ENCODE measurements around the gene FBH1. TPM values are rescaled to one million over a fixed set of nuclear protein-coding genes. Genes with fewer than 3 reads are reported as not detected.

Gene FBH1
- total RNA-seq (2021; ENCODE audit: unreplicated experiment) (50.5 TPM), Bru-seq, nascent RNA (percentile 71 among the genes with signal in this experiment), BruChase-seq, experiment 1, labeled RNA remaining after a 2-hour chase (percentile 88 among the genes with signal in this experiment), BruChase-seq, experiment 2, labeled RNA remaining after a 6-hour chase (percentile 84 among the genes with signal in this experiment)
- 44.0 TPM for polyA plus RNA-seq (2012; ENCODE audit: insufficient read length)
- long read RNA-seq, transcript FBH1-201 (21 exons, 3,560 nt) = major isoform, 52 of 125 reads
- long read RNA-seq, partial matches to known transcripts = 37 of 125 reads
- long read RNA-seq, other reads (novel, unspliced or antisense) = 35 of 125 reads

DNA sequence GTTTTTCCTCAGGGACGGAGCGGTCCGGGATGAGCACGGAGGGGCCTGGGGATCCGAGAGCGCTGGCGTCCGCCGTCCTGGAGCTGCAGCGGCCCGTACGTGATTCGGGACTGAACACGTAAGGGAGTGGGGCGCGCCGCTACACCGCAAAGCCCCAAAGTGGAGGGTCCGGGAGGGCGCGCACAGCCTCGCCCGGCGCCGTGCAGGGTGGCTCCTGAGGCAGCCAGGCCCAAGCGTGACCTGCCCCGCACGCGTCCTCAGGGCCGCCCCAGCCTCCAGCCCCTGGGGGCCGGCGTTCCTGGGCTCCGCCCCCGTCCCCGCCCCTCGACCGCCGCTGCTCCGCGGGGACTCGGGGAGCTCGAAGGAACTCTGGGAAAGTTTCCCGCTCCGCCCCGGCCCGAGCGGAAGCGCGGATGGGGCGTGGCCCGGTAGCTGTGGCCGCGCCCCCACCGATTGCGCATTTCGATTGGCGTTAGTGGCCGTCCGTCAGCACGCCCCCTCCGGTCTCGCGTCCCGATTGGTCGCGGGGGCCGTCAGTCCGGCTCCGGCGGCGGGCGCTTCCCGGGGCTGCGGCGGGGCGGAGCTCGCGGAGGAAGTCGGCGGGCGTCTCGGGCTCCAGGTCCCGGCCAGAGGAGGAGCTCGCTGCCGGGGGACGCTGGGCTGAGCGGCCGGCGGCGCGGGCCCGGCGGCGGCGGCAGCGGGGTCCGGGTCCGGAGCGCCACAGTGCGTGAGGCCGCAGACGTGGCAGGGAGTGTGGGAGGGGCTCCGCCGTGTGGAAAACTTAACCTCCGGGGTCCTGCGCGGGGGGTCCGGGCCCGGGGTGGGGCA is at the start of gene FBH1, which contains the start of gene ANKRD16:
Gene FBH1 (plus strand): TSS at position 620 of the 828 bp plus-strand sequence. CDS start 103 bp downstream, at position 723.
Gene ANKRD16 (minus strand): TSS at position 270 of the 828 bp plus-strand sequence. CDS start 539 bp downstream, outside the sequence.
- peak; percentile 66 for DNase-seq (ENCODE audit: low read depth, low spot score)
- Histone ChIP-seq H3K36me3 (ENCODE audit: control insufficient read depth, insufficient read depth, low read length) (peaks cover 4% of the 10 kb centered on the region), H3K27me3 (ENCODE audit: control insufficient read depth, insufficient read depth, low read length) (no peaks in the 10 kb centered on the region), H3K27ac (ENCODE audit: low read length) (peak within 1 kb of the TSS; percentile 69), H3K9me3 (ENCODE audit: control insufficient read depth, insufficient read depth, low read depth, low read length) (no peaks in the 10 kb centered on the region), H3K4me1 (ENCODE audit: control insufficient read depth, insufficient read depth, low read length) (peaks cover 3% of the 10 kb centered on the region; the same call in 1 of the 2 replicates), H3K4me3 (ENCODE audit: low read depth in 2 of 2, low read length in 2 of 2) (peak within 1 kb of the TSS; percentile 72 to 77)
- intact Hi-C loops (cut with micrococcal nuclease; ENCODE audit: unreplicated experiment) (no loop called here), in situ Hi-C loops (cut with HindIII; ENCODE audit: low pct_unique_long_range_greater_than_20kb, low sequenced_read_pairs) (no loop called here)
- peak; percentile 96 for ATAC-seq
- no TSS peak for BruUV-seq (replicated peaks)
- ChIA-PET POLR2A (interaction anchor here (0.6 to 0.9 kb wide), 3 partner anchors 11 to 883 kb away, joined by 3 to 6 read pairs (median 6); no protein-coding TSS in a partner anchor), CTCF (no interaction called here)
- TF ChIP-seq SIN3A (IDR thresholded peaks at IDR 0.05; ENCODE audit: borderline replicate concordance, insufficient read depth, low read depth, low read length) = no peak
- no peak for TF ChIP-seq TCF7L2 (IDR thresholded peaks at IDR 0.05; ENCODE audit: low read depth, low read length)
- peak; percentile 14; the same call in 1 of the 2 replicates for TF ChIP-seq POLR2AphosphoS5 (IDR thresholded peaks at IDR 0.05; ENCODE audit: low read depth, low read length)
- TF ChIP-seq, protein P1, sequence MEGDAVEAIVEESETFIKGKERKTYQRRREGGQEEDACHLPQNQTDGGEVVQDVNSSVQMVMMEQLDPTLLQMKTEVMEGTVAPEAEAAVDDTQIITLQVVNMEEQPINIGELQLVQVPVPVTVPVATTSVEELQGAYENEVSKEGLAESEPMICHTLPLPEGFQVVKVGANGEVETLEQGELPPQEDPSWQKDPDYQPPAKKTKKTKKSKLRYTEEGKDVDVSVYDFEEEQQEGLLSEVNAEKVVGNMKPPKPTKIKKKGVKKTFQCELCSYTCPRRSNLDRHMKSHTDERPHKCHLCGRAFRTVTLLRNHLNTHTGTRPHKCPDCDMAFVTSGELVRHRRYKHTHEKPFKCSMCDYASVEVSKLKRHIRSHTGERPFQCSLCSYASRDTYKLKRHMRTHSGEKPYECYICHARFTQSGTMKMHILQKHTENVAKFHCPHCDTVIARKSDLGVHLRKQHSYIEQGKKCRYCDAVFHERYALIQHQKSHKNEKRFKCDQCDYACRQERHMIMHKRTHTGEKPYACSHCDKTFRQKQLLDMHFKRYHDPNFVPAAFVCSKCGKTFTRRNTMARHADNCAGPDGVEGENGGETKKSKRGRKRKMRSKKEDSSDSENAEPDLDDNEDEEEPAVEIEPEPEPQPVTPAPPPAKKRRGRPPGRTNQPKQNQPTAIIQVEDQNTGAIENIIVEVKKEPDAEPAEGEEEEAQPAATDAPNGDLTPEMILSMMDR (IDR thresholded peaks at IDR 0.05) = no peak

DNA sequence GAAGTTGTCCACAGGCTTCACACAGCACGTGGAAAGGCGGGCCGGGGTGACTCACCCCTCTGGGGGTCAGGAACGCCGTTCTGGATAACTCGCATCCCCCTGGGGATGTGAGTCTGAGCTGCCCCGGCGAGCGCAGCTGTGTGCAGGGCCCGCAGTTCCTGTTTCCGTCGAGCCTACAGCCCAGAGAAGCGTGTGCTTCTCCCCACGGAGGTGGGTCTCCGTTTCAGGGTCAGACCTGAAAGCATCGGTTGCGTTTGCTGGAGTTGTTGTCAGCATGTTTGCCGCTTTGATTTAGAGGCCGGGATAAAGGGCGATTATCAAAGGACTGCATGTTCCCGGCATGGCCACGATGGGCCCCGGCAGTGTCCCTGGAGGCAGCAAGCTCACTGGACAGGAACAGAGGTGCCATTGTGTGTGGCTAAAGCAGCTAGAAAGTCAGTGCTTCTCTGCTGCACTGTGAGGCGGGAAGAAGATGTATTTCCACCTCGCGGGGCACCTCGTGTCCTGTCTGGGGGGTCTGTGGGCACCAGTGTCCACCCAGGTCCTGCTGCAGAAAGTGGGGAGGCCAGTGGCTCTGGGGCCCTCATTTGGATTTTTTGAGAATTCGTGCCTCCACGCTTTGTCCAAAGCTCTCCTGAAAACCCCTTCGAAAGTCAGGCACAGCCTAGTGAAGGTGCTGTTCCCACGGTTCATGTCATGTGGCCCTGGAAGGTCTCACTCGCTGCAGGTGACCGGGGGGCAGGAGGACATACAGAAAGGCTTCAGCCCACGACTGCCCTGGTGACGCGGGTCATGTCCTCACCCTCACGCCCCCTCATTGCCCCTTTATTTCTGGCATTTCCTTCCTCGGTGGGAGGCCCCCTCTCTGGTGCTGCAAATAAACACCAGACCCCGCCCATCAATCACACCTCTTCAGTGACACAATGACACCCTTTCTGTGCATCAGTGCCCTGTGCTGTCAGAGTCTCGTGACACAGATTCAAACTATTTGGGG is 49.4 kb upstream of the FBH1 start:
- Histone ChIP-seq H3K9me3 (ENCODE audit: control insufficient read depth, insufficient read depth, low read depth, low read length) (no peaks in the 10 kb centered on the region), H3K36me3 (ENCODE audit: control insufficient read depth, insufficient read depth, low read length) (no peaks in the 10 kb centered on the region), H3K27me3 (ENCODE audit: control insufficient read depth, insufficient read depth, low read length) (no peaks in the 10 kb centered on the region), H3K4me1 (ENCODE audit: control insufficient read depth, insufficient read depth, low read length) (0 out of 2 replicates have a peak, but pooled peaks cover 3% of the 10 kb centered on the region), H3K4me3 (ENCODE audit: low read depth in 2 of 2, low read length in 2 of 2) (no peak overlapping the region), H3K27ac (ENCODE audit: low read length) (no peak overlapping the region)
- intact Hi-C loops (cut with micrococcal nuclease; ENCODE audit: unreplicated experiment) = no loop called here
- TF ChIP-seq, protein P1 (IDR thresholded peaks at IDR 0.05) = no peak
- TF ChIP-seq, protein P2, sequence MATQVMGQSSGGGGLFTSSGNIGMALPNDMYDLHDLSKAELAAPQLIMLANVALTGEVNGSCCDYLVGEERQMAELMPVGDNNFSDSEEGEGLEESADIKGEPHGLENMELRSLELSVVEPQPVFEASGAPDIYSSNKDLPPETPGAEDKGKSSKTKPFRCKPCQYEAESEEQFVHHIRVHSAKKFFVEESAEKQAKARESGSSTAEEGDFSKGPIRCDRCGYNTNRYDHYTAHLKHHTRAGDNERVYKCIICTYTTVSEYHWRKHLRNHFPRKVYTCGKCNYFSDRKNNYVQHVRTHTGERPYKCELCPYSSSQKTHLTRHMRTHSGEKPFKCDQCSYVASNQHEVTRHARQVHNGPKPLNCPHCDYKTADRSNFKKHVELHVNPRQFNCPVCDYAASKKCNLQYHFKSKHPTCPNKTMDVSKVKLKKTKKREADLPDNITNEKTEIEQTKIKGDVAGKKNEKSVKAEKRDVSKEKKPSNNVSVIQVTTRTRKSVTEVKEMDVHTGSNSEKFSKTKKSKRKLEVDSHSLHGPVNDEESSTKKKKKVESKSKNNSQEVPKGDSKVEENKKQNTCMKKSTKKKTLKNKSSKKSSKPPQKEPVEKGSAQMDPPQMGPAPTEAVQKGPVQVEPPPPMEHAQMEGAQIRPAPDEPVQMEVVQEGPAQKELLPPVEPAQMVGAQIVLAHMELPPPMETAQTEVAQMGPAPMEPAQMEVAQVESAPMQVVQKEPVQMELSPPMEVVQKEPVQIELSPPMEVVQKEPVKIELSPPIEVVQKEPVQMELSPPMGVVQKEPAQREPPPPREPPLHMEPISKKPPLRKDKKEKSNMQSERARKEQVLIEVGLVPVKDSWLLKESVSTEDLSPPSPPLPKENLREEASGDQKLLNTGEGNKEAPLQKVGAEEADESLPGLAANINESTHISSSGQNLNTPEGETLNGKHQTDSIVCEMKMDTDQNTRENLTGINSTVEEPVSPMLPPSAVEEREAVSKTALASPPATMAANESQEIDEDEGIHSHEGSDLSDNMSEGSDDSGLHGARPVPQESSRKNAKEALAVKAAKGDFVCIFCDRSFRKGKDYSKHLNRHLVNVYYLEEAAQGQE (IDR thresholded peaks at IDR 0.05; ENCODE audit: insufficient read depth in 1 of 2, low read depth in 2 of 2, low read length in 1 of 2) = no peak
- TF ChIP-seq TCF7L2 (IDR thresholded peaks at IDR 0.05; ENCODE audit: low read depth, low read length) (no peak), SIN3A (IDR thresholded peaks at IDR 0.05; ENCODE audit: borderline replicate concordance, insufficient read depth, low read depth, low read length) (no peak), POLR2AphosphoS5 (IDR thresholded peaks at IDR 0.05; ENCODE audit: low read depth, low read length) (no peak)
- ATAC-seq = peak; percentile 75; the same call in 1 of the 2 replicates
- ChIA-PET POLR2A (no interaction called here), CTCF (interaction anchor here (0.6 kb wide), 1 partner anchor 155 kb away, joined by 3 read pairs; no protein-coding TSS in a partner anchor)
- DNase-seq (ENCODE audit: low read depth, low spot score) = no peak
- in situ Hi-C loops (cut with HindIII; ENCODE audit: low pct_unique_long_range_greater_than_20kb, low sequenced_read_pairs) = no loop called here
- BruUV-seq (replicated peaks) = no TSS peak
